Endometrial microvascular endothelial cells (primary cell): ENCODE data around the gene POM121C. TPM values are rescaled to one million over a fixed set of nuclear protein-coding genes. Genes with fewer than 3 reads are reported as not detected.
"Not testable (repeated sequence)": the region's sequence is repeated elsewhere in the genome, so short reads cannot be mapped to it uniquely, and the experiment has no call there.

Experiments used
- in situ Hi-C: cut with HindIII; loops from 2 replicates; pipeline ENCODE4 v1.10.0; 2017; ENCODE audit warnings: low sequenced_read_pairs, low pct_unique_long_range_greater_than_20kb; ENCODE audit errors: inconsistent ontology term
- total RNA-seq: library from RNA; depleted of rRNA; stranded (reverse); fragments of >200 nt; gene quantifications from one replicate; pipeline ENCODE4 v1.2.3, GENCODE V29; 2015; ENCODE audit errors: inconsistent ontology term

The POM121C gene
- total RNA-seq, 1 donor from 2014 or later: 10.1 TPM

- in situ Hi-C loops: not testable (repeated sequence)
Measured at GRCh38 chr7:75403455-75404443, 82.3 kb downstream of the POM121C start.

DNA sequence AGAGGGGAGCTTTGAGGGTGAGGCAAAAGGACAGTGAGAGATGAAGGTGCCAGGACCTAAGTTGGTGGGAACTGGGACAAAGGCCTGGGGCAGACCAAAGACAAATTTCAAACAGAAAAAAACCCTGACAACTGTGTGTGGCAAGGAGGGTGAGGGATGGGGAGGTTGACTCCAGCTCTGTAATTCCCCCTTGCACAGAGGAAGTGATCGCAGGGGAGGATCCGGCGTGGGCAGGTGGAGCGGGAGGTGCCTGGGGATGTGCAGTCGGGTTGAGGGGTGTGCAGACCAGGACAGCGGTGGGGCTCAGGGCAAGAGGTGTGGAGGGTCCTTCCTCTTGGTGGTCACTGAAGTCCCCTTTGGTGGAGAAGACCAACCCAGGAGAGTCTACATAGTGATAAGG is 85.5 kb downstream of the POM121C start:
- in situ Hi-C loops: not testable (repeated sequence)

GRCh38 chr7:75398771-75399700 is 87.1 kb downstream of the POM121C start:
- in situ Hi-C loops: not testable (repeated sequence)

- in situ Hi-C loops: not testable (repeated sequence)
Measured at GRCh38 chr7:75397865-75398264, 88.2 kb downstream of the POM121C start.

GRCh38 chr7:75395329-75395728 is 90.8 kb downstream of the POM121C start, which contains the start of gene TRIM73:
TSS of gene TRIM73 (plus strand) at chr7:75395629. CDS start at chr7:75398934, 3,305 bp downstream.
- in situ Hi-C loops: not testable (repeated sequence)

GRCh38 chr7:75393194-75393593 is 92.9 kb downstream of the POM121C start:
- in situ Hi-C loops: not testable (repeated sequence)

DNA sequence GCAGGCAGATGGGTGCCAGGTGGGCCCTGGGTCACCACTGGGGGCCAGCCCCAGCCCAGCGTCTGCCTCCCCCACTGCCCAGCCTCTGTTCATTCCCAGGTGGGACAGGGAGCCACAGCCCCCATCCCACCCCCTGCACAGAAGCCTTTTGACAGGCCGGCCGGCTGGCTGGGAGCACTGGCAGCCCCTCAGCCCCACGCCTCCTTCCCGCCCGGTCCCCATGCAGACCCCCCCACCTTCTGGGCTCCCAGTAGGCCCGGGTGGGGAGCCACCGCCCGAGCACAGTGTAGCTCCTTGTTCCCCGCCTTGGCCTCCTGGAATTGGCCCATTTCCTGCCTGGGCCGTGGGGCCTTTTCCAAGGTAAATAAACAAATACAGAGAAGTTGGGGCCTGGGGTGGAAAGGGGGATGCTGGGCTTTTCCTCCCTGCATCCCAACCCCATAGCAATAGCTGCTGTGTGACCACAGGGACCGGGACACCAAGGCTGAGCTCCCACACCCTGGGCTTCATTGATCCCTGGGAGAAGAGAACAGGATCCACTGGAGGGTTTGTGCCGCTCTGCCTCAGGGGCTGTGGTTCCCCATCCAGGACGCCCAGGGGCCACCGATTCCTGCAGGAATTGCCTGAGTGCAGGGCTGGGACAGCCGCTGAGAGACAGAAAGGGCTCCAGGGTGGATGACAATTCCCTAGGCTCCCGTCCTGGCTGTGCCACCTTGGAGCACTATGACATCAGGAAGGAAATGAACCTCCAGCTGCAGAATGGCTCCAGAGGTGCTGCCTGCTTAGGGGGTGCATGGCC is 111.4 kb downstream of the POM121C start:
- in situ Hi-C loops: not testable (repeated sequence)

DNA sequence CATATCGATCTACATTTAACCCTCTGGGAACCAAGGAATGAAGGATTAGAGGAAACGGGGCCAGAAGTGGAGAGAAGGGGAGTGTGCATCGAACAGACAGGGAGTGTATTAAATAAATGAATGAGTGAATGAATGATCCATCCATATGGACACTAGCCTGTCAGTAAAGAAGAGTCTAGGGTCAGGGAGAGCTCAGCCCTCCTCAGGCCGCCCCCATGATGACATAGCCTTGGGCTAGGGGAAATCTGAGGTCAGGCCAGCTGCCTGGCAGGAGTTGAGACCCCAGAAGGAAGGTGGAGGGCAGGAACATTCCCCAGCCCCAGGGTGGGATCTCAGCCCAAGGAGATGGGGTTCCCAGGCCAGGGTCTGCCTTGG is 112.0 kb downstream of the POM121C start:
- in situ Hi-C loops: not testable (repeated sequence)

- in situ Hi-C loops: not testable (repeated sequence)
Measured at GRCh38 chr7:75367313-75367712, 118.8 kb downstream of the POM121C start.

Other genes starting within 250 kb of the POM121C start
- 0.09 TPM for gene TRIM73, start 90.7 kb downstream of the POM121C start, total RNA-seq
- gene SPDYE5, start 6.0 kb upstream of the POM121C start, total RNA-seq: not detected